CD14-positive monocyte (primary cell): ENCODE data around the gene FAM53B. TPM values are rescaled to one million over a fixed set of nuclear protein-coding genes. Genes with fewer than 3 reads are reported as not detected.

Experiments used
- DNase-seq, 3 donors: peaks; one replicate each; pipeline ENCODE4 v3.0.0-alpha.2; 2011 to 2022
- H2AFZ ChIP-seq: 2 replicates; pipeline ENCODE4 v1.6.0; 2012; ENCODE audit warnings: mild to moderate bottlenecking, low read depth, low read length, inconsistent platforms; ENCODE audit not compliant: insufficient read depth, poor library complexity, severe bottlenecking
- H3K27ac ChIP-seq, 2 donors: 1 replicate in 1 of 2; 2 replicates in 1 of 2; pipeline ENCODE4 v1.5.1; 2012 to 2013; ENCODE audit warnings: low read length in 2 of 2, control low read depth in 1 of 2, inconsistent platforms in 1 of 2, low read depth in 1 of 2, mild to moderate bottlenecking in 1 of 2
- H3K27me3 ChIP-seq, 2 donors: one replicate each; pipeline versions ENCODE4 v1.6.0 to v1.6.1; 2011 to 2013; ENCODE audit warnings: low read length in 2 of 2; ENCODE audit not compliant: control insufficient read depth in 2 of 2, insufficient read depth in 2 of 2
- H3K36me3 ChIP-seq, 2 donors: replicated peaks in 1 of 2; 1 replicate in 1 of 2; 2 replicates in 1 of 2; pipeline versions ENCODE4 v1.5.1 to v1.6.1; 2012 to 2013; ENCODE audit warnings: low read length in 2 of 2, control low read depth in 1 of 2, inconsistent platforms in 1 of 2, mild to moderate bottlenecking in 1 of 2; ENCODE audit not compliant: insufficient read depth in 2 of 2, control insufficient read depth in 1 of 2
- H3K4me1 ChIP-seq, 2 donors: 1 replicate in 1 of 2; 2 replicates in 1 of 2; pipeline versions ENCODE4 v1.5.1 to v1.6.1; 2012 to 2013; ENCODE audit warnings: low read length in 2 of 2, control low read depth in 1 of 2, inconsistent platforms in 1 of 2, mild to moderate bottlenecking in 1 of 2, moderate library complexity in 1 of 2; ENCODE audit not compliant: insufficient read depth in 2 of 2, control insufficient read depth in 1 of 2
- H3K4me2 ChIP-seq: replicated peaks from 2 replicates; pipeline ENCODE3; 2012; ENCODE audit warnings: low read length, moderate library complexity, mild to moderate bottlenecking; ENCODE audit not compliant: poor library complexity, severe bottlenecking; ENCODE audit errors: extremely low read depth
- H3K4me3 ChIP-seq, 3 experiments: fragments of 200-600 bp in 1 of 3; sonication (generic) in 1 of 3; replicated peaks in 1 of 3; 1 replicate in 2 of 3; 2 replicates in 1 of 3; pipeline ENCODE4 v1.5.1; 2011 to 2013; ENCODE audit warnings: low read length in 3 of 3, mild to moderate bottlenecking in 3 of 3, control low read depth in 2 of 3, low read depth in 2 of 3, inconsistent platforms in 1 of 3, moderate library complexity in 1 of 3
- H3K79me2 ChIP-seq: 2 replicates; pipeline ENCODE4 v1.6.0; 2012; ENCODE audit warnings: mild to moderate bottlenecking, control low read depth, inconsistent platforms, low read length, moderate library complexity; ENCODE audit not compliant: insufficient read depth
- H3K9ac ChIP-seq: 2 replicates; pipeline ENCODE4 v1.6.0; 2017; ENCODE audit warnings: low read length, mild to moderate bottlenecking; ENCODE audit not compliant: insufficient read depth, poor library complexity, severe bottlenecking
- H3K9me3 ChIP-seq, 2 donors: replicated peaks in 1 of 2; 1 replicate in 1 of 2; 2 replicates in 1 of 2; pipeline versions ENCODE4 v1.5.1 to v1.6.1; 2012 to 2013; ENCODE audit warnings: low read length in 2 of 2, control low read depth in 1 of 2; ENCODE audit not compliant: control insufficient read depth in 1 of 2, insufficient read depth in 1 of 2
- H4K20me1 ChIP-seq: 2 replicates; pipeline ENCODE4 v1.6.0; 2012; ENCODE audit warnings: mild to moderate bottlenecking, low read length, control low read depth, moderate library complexity; ENCODE audit not compliant: insufficient read depth
- H3K27ac Mint-ChIP-seq, 7 donors: one replicate each; pipeline ENCODE4 v1.8.0; 2020; ENCODE audit warnings: mild to moderate bottlenecking in 7 of 7, mixed read lengths in 7 of 7, moderate library complexity in 6 of 7, inconsistent platforms in 2 of 7
- H3K27me3 Mint-ChIP-seq, 3 donors: one replicate each; pipeline ENCODE4 v1.8.0; 2021 to 2022; ENCODE audit warnings: low read depth in 3 of 3, mild to moderate bottlenecking in 3 of 3, mixed read lengths in 3 of 3, moderate library complexity in 3 of 3, inconsistent platforms in 1 of 3
- H3K36me3 Mint-ChIP-seq, 2 donors: one replicate each; pipeline ENCODE4 v1.8.0; 2020; ENCODE audit warnings: mixed read lengths in 2 of 2, inconsistent platforms in 1 of 2, mild to moderate bottlenecking in 1 of 2
- H3K4me1 Mint-ChIP-seq: one replicate; pipeline ENCODE4 v1.8.0; 2020; ENCODE audit warnings: mild to moderate bottlenecking, mixed read lengths
- H3K4me3 Mint-ChIP-seq, 2 donors: one replicate each; pipeline ENCODE4 v1.8.0; 2020; ENCODE audit warnings: mild to moderate bottlenecking in 2 of 2, mixed read lengths in 2 of 2, moderate library complexity in 1 of 2
- H3K9me3 Mint-ChIP-seq, 7 donors: one replicate each; pipeline ENCODE4 v1.8.0; 2020 to 2022; ENCODE audit warnings: mixed read lengths in 7 of 7, mild to moderate bottlenecking in 6 of 7, moderate library complexity in 6 of 7, inconsistent platforms in 2 of 7
- WGBS: methylation state at CpG from one replicate; pipeline ENCODE4 v1.1.5; 2013; ENCODE audit warnings: missing lambda C conversion rate; ENCODE audit not compliant: insufficient coverage; 5-methylcytosine and 5-hydroxymethylcytosine counted together
- intact Hi-C, 2 donors: fragments of 100-400 bp; cut with micrococcal nuclease; formaldehyde crosslinking; loops; one replicate each; pipeline versions ENCODE4 v1.15.0 to v1.15.1; 2023
- polyA plus RNA-seq, 3 donors: library from polyadenylated mRNA; depleted of rRNA in 1 of 3; unstranded in 2 of 3; stranded (reverse) in 1 of 3; fragments of 300-500 nt in 2 of 3; fragments of >200 nt in 1 of 3; fragmentation: Illumina TruSeq in 2 of 3; gene quantifications; 1 replicate in 2 of 3; 2 replicates in 1 of 3; pipeline ENCODE4 v1.2.3, GENCODE V29; 2012 to 2021
- TF ChIP-seq, protein P1 (sequence below): fragments of 200-600 bp; IDR thresholded peaks from one replicate; pipeline ENCODE4 v1.8.0; 2022; ENCODE audit warnings: antibody characterized with exemption, mild to moderate bottlenecking

Gene FAM53B
- polyA plus RNA-seq, 3 donors = 5.8 to 23.3 (median 12.6) TPM

DNA sequence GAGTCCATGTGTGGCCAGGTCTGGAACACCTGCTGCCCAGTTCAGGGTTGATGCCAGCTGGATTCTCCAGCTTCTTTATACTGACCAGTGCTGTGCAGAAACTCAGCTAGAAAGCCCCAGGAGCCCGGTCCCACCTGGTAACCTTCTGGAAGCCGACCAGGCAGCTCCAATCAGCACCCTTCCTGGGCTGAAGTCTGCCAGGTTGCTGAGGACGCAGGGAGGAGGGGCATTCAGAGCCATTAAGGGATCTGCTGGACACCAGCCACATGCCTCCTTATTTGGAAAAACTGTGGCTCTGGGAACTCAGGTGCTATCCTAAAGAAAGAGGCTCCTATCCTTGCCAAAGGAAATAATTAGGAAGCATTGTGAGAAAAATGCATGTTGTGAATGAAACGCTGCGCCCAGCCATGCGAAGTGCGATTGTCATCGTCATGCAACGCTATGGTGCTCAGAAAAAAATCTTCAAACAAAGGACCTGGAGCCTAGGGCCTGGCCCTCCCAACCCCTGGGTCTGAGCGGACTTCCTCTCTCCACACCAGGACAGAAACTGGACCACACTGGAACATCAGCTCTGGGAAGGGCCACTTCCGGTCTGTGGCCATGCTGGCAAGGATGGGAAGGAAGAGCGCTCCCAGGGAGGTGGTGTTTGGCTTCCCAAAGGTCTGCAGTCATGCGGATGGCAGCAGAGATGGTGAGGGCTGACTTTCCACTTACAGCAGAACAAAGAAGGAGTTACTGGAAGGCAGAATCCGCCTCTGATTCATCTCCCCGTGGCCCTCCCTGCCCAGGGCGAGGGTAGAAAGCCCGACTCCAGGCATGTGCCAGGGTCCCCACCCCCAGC lies 90.1 kb downstream of the FAM53B start:
- H4K20me1 ChIP-seq = peaks cover 51% of the 10 kb centered on the region
- no peak overlapping the region for H3K4me2 ChIP-seq
- peaks cover 81% of the 10 kb centered on the region for H3K4me1 Mint-ChIP-seq
- TF ChIP-seq, protein P1, sequence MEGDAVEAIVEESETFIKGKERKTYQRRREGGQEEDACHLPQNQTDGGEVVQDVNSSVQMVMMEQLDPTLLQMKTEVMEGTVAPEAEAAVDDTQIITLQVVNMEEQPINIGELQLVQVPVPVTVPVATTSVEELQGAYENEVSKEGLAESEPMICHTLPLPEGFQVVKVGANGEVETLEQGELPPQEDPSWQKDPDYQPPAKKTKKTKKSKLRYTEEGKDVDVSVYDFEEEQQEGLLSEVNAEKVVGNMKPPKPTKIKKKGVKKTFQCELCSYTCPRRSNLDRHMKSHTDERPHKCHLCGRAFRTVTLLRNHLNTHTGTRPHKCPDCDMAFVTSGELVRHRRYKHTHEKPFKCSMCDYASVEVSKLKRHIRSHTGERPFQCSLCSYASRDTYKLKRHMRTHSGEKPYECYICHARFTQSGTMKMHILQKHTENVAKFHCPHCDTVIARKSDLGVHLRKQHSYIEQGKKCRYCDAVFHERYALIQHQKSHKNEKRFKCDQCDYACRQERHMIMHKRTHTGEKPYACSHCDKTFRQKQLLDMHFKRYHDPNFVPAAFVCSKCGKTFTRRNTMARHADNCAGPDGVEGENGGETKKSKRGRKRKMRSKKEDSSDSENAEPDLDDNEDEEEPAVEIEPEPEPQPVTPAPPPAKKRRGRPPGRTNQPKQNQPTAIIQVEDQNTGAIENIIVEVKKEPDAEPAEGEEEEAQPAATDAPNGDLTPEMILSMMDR = no peak
- H3K27me3 Mint-ChIP-seq = no peaks in the 10 kb centered on the region
- no peak overlapping the region for H3K9ac ChIP-seq
- no peak overlapping the region for H3K4me3 Mint-ChIP-seq
- H2AFZ ChIP-seq = no peak overlapping the region
- intact Hi-C loops = no loop called here
- peaks cover 34 to 56% of the 10 kb centered on the region in 2 donors for H3K36me3 Mint-ChIP-seq
- H3K79me2 ChIP-seq = peaks cover 89% of the 10 kb centered on the region
- no peaks in the 10 kb centered on the region for H3K9me3 Mint-ChIP-seq
- no peaks in the 10 kb centered on the region for H3K27me3 ChIP-seq
- WGBS = 93% methylated on average over 8 of the region's 17 CpGs
- H3K36me3 ChIP-seq = peaks cover 7 to 44% of the 10 kb centered on the region in 2 donors
- DNase-seq = no peak
- H3K9me3 ChIP-seq = no peaks in the 10 kb centered on the region
- H3K27ac Mint-ChIP-seq = peak overlapping the region in 2 of 7 donors; percentile 37 to 43
- peak overlapping the region in 1 of 2 donors; percentile 45 for H3K27ac ChIP-seq
- no peak overlapping the region for H3K4me3 ChIP-seq
- peaks cover 54 to 71% of the 10 kb centered on the region in 2 donors for H3K4me1 ChIP-seq

DNA sequence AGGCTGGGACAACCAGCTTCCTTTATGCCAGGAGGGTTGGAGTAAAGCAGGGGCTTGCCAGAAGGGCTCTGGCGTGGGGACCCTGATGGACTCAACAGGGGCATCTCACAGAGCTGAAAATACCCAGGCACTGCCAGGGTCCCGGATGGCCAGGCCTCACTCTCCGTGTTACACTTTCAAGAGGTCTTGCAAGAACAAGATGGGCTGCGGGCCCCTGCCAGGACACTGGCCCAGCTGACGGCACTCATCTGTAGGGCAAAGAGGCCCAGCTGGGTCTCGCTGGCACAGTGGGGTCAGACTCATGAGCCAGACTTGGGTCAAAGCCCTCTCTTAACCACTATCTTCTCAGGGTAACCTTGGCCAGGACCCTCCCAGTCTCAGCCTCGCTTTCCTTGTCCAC lies 90.9 kb downstream of the FAM53B start:
- no peak for DNase-seq
- Mint-ChIP-seq H3K9me3 (no peaks in the 10 kb centered on the region), H3K27ac (peak overlapping the region in 3 of 7 donors; percentile 50 to 85 (median 52)), H3K4me3 (no peak overlapping the region), H3K4me1 (peaks cover 81% of the 10 kb centered on the region), H3K27me3 (no peaks in the 10 kb centered on the region), H3K36me3 (peaks cover 34 to 49% of the 10 kb centered on the region in 2 donors)
- Histone ChIP-seq H3K36me3 (peaks cover 7 to 44% of the 10 kb centered on the region in 2 donors), H3K9me3 (no peaks in the 10 kb centered on the region), H2AFZ (no peak overlapping the region), H3K27me3 (no peaks in the 10 kb centered on the region), H4K20me1 (peaks cover 44% of the 10 kb centered on the region), H3K9ac (no peak overlapping the region), H3K4me3 (no peak overlapping the region), H3K4me2 (no peak overlapping the region), H3K4me1 (peaks cover 57 to 72% of the 10 kb centered on the region in 2 donors), H3K27ac (peak overlapping the region in 1 of 2 donors; percentile 45), H3K79me2 (peaks cover 87% of the 10 kb centered on the region)
- intact Hi-C loops = no loop called here
- WGBS = 80% methylated on average over 6 of the region's 7 CpGs
- TF ChIP-seq, protein P1 = no peak
